M059J (cell line): ENCODE data around the gene PRKN. TPM values are rescaled to one million over a fixed set of nuclear protein-coding genes. Genes with fewer than 3 reads are reported as not detected.
A peak's percentile ranks its signal among the peaks of the same experiment; 100 is the strongest.
"Not testable (repeated sequence)": the region's sequence is repeated elsewhere in the genome, so short reads cannot be mapped to it uniquely, and the experiment has no call there.

Source experiments
- DNase-seq: peaks from one replicate; pipeline ENCODE4 v3.0.0-alpha.2; 2012; ENCODE audit warnings: low read depth
- total RNA-seq: library from RNA; depleted of rRNA; stranded (reverse); fragments of >200 nt; shearing (Covaris generic); gene quantifications from 2 replicates; pipeline ENCODE4 v1.2.3, GENCODE V29; 2014

PRKN gene
- total RNA-seq, 1 experiment from 2014 or later = 0.07 TPM

- DNase-seq = peak; percentile 41
These were observed 1179.9 kb downstream of the PRKN start for GRCh38 chr6:161547617-161548016.

DNA sequence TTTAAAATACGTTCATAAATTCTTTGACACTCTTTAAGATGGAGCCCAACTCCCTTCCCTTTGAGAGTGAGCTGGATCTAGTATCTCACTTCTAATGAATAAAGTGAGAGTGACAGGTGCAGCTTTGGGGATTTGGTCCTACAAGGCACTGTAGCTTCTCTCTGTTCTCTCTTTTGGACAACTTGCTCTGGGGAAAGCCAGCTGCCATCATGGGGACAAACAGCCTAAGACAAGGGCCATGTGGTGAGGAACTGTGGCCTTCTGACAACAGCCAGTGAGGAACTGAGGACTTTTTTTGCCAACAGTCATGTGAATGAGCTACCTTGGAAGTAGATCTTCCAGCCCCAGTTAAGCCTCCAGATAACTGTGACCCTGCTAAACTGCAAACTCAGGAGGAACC, 1180.9 kb downstream of the PRKN start:
- no peak for DNase-seq

GRCh38 chr6:161545741-161546140, 1181.8 kb downstream of the PRKN start:
- DNase-seq = peak; percentile 55

DNA sequence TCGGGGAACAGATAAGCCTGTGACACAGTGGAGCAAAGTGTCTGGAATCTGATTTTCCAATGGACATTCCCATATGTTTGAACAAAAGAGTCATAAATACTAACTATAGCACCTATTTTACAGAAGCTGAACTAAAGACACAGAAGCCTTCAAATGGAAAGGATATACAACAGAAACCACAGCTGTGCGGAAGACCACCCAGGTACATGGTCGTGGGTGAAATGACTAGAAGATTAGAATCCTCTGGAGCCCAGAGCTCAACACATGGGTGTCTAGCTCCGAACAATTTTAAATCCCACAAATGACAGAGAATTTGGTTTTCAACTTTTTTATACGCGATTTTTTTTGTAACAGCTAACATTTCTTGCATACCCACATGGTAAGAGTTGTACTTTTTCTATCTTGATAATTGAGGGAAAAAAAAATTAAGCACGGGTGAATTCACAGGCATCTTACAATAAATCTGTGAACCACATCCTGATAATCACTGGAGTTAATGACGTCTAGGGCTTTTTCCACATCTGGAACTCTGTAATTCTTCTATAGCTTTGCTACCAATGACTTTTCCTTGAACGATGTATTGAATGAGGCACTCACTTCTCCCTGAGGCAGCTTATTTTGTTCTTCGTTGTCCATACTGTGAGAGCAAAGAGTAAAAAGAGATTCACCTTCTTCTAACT, 1182.6 kb downstream of the PRKN start:
- DNase-seq = peak; percentile 68

DNA sequence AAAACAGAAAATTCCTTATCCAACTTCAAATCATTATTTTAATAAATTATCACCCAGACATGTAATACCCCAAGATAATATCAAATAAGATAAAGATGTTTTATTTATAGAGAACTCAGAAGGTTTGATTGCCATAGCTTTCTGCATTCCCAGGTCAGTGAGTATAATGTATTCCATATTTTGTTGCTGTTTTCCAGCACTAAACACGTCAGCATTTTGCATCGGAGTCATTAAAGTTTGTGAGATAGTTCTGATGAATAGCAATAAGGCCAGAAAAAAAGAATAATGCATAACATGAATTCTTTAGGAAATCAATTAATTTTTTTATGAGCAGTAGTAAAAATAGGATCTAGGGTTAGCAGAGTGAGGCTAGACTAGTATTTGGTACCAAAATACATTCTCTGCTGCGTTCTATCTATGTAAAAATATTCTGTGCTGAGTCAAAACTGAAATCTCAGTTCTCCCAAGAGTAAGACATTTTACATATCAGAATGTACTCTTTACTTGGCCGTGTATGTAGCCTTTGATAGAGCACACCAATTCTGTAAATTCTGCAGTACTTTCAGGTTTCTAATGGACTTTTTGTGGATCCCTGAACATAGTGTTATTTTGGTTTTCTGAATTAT, 1183.8 kb downstream of the PRKN start:
- no peak for DNase-seq

DNA sequence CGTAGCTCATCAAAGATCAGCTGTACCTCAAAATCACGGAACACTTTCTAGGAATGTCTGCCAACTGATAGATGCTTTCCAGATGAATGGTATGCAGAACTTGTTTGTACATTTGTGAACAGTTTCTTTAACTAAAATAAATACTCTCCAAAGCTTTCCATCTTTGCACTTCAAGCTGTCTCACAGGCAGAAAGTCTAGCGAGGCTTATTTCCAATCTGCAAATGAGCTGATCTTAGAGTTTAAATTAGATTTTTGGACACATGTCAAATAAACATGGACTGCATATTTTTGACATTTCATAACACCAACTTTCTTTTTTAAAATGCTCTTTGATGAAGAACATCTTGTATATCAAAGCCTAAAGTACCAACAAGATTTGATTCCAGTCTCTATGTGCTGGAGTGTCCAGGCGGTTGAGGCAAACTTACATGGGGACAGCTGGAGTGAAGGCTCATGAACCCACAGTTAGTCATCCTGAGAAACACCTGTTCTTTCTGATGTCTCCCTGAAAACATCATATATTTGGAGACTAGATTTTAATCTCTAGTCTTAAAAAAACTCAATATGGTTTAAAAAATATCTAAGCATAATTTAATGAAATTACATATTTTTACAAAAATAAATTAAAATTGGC, 1185.1 kb downstream of the PRKN start:
- no peak for DNase-seq

DNA sequence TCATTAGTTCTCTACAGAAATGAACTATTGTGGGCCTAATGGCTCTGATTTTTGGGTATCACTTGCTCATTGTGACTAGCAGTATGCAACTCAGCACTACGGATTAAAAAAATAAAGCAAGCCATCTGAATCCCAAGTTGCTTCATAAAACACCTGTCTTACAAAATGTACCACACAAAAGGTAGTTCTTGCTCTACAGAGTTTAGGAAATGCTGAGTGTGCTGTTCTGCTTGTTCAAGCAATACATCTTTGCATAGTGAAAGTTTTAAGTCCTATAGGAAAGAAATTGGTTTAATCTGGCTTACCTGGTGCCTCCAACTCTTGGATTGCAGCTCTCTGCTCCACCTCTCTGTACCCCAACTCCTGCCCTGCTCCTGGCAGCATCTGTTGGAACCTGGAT, 1187.0 kb downstream of the PRKN start:
- DNase-seq = no peak

DNA sequence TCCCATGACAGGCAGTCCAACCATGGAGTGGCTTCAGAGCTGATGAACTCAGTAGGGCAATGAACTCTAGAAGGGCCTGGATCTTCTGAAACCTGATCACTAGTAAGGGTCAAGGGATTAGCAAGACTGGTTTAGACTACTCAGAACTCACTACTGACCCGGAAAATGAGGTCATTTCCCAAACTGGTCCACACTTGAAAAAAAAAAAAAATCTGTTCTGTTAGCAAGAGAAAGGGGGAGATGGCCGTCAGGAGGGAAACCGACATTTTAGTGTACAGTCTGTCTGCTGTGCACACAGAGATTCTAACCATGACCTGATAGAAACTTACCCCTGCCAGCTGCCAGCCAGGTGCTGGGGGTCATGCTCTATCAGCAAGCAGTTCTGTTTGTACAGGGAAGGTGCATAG, 1191.3 kb downstream of the PRKN start:
- peak; percentile 42 for DNase-seq

GRCh38 chr6:161534264-161534873, 1193.2 kb downstream of the PRKN start:
- DNase-seq = no peak

GRCh38 chr6:161533266-161533665, 1194.3 kb downstream of the PRKN start:
- no peak for DNase-seq

- no peak for DNase-seq
These were observed 1195.0 kb downstream of the PRKN start for GRCh38 chr6:161532536-161532935.

DNA sequence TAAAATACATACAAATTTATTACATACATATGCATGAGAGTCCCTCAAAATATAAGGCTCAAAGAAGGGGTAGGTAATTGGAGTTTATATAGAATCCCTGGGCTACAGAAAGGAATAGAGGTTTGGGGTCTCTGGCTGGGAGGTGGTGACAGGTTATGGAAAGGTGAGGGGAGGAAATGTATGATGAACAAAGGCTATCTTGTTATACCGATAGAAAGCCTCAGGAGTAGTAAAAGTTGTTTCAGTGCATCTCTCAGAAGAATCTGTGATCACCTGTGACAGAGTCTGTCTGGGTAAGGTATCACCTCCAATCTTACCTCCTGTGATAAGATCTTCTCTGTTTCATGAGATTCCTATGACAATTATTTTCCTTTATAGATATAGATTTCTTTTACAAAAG, 1200.8 kb downstream of the PRKN start:
- DNase-seq = no peak

DNA sequence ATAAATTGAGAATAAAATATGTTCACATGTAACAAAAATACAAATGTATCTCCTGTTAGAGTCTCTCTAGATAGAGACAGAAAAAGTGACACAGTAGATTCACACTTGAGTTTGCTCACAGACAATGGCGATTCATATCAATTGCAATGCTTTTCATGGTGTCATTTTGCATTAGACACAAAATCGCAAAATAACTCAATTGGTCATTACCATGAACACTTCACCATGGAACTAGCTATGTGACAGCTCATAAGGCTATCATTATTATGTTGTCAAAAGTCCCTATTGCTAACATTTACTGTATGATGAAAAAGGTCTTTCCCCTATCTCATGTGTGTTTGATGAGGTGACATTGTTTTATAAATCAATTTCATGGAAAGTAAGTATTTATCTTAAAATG, 1204.2 kb downstream of the PRKN start:
- DNase-seq = no peak

DNA sequence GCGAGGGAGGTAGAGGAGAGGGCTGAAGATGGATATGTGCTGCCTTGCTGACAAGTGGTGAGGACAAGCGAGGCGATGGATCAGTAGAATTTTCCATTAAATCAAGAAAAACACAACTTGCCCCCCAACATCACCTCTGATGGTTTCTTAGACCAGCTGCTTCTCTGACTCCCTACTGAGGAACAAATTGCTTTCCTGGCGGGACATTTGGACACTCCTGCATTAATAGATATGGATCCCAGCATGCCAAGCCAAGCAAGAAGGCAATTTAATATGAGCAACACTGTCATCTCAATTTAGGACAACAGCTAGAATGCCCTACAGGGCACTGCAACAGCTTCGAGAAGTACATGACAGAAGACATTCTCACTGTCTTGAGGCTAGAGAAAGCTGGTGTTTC, 1205.3 kb downstream of the PRKN start:
- no peak for DNase-seq

GRCh38 chr6:161511447-161512095, 1216.0 kb downstream of the PRKN start:
- no peak for DNase-seq

DNA sequence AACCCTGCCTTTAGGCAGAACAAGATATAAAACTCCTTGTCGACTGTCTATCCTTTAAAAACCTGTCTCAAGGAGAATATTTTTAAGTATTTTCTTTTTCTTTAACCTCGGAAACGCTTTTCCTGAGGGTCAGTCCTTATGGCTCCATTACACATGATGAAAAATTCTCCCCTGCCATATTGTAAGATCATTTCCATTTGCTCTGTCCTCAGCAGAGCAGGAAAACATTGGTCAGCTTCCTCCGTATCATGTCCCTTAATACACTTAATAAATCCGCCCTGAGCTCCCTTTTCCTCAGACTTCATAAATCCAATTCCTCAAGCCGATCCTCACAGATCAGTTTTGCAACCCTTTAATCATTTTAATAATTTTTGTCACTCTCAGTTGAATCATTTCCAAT, 1219.2 kb downstream of the PRKN start:
- no peak for DNase-seq

DNA sequence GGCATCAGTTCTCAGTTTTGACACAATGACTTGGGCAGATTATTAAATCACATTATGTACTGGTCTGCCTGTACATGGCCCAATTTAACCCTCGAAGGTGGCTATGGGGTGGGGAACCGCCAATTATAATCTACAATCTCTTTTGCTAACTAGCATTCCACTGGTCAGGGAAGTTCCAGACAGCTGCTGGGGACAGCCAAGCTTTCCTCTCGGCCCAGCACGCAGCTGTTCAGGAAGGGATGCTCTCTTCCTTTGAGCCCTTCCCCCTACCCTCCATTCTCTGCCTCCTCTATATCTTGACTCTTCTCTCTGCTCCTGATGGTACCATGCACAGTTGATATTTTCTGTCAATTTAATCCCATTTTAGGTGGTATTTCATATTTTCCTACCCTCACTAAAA, 1220.2 kb downstream of the PRKN start:
- no peak for DNase-seq

- no peak for DNase-seq
These were observed 1224.0 kb downstream of the PRKN start for GRCh38 chr6:161503570-161503969.

DNA sequence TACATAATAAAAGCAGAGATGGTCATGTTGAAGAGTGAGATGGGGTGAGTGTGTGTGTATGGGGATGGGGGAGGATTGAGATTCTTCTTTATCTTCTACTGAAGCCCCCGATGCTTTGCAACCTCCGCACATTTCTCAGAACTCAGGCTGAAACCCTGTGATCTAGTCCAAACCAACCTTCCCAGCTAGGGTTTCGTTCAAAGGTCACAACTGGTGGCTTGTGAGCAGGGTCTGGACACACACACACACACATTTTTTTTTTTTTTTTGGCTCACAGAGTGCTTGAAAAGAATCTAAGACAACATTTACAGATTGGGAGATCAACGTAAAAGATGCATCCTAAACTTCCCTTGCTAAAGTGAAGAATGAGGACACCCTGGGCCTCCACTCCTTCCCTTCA, 1228.7 kb downstream of the PRKN start:
- no peak for DNase-seq

DNA sequence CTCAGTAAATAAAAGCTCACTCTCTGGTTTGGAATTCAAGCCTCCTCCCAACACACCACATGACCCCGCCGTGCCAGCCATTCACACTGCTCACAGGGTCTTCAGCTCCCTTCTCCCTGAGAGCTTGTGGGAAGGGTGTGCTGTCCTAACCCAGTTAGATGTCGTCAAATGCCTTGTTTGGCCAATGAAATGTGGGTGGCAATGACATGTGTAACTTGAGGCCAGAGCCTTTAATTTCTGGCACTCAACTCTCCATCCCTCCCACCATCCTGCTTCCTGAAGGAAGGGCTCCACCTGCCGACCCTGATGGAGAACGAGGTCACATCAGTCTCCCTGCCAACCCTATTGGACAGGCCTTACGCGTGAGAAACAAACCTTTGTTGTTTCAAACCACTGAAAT, 1229.2 kb downstream of the PRKN start:
- DNase-seq = peak; percentile 90

GRCh38 chr6:161496941-161497340, 1230.6 kb downstream of the PRKN start:
- DNase-seq = no peak

GRCh38 chr6:161496271-161496670, 1231.3 kb downstream of the PRKN start:
- not testable (repeated sequence) for DNase-seq
